GM12878 (cell line): ENCODE data around the gene MTMR4.

Experiments
- EP300 ChIP-seq, 2 experiments: fragments of 150-350 bp in 1 of 2; IDR thresholded peaks; 2 replicates each; pipeline ENCODE4 v1.6.1; 2011 to 2012; ENCODE audit warnings: low read depth in 2 of 2, low read length in 2 of 2, borderline replicate concordance in 1 of 2, improper control_type of control experiment in 1 of 2, inconsistent platforms in 1 of 2; ENCODE audit not compliant: control insufficient read depth in 1 of 2
- EZH2 ChIP-seq: IDR thresholded peaks from 2 replicates; pipeline ENCODE4 v1.6.1; 2012; ENCODE audit warnings: low read depth, mild to moderate bottlenecking, control low read depth, inconsistent platforms, low read length, borderline replicate concordance; ENCODE audit not compliant: control insufficient read depth
- HDAC6 ChIP-seq: fragments of 200-600 bp; sonication (generic); IDR thresholded peaks from one replicate; pipeline ENCODE4 v1.8.0; 2017; ENCODE audit warnings: antibody characterized with exemption; ENCODE audit not compliant: unreplicated experiment
- POLR2A ChIP-seq: IDR thresholded peaks from 2 replicates; pipeline ENCODE4 v1.6.1; 2011; ENCODE audit warnings: low read depth, mild to moderate bottlenecking, low read length
- RELA ChIP-seq: fragments of 450-650 bp; IDR thresholded peaks from 2 replicates; pipeline ENCODE4 v1.8.0; 2014; ENCODE audit warnings: borderline replicate concordance; ENCODE audit not compliant: partially characterized antibody
- TAF1 ChIP-seq: IDR thresholded peaks from 2 replicates; pipeline ENCODE4 v1.6.1; 2011; ENCODE audit warnings: mild to moderate bottlenecking, low read depth, low read length, borderline replicate concordance
- TF ChIP-seq, protein P1 (sequence below): fragments of 450-650 bp; IDR thresholded peaks from 2 replicates; pipeline ENCODE4 v1.6.1; 2017; ENCODE audit warnings: mild to moderate bottlenecking, moderate library complexity
- TF ChIP-seq, protein P2 (sequence below): fragments of 450-650 bp; formaldehyde crosslinking; IDR thresholded peaks from 2 replicates; pipeline ENCODE4 v1.4.0; 2020; ENCODE audit warnings: mild to moderate bottlenecking, moderate library complexity
- TF ChIP-seq, protein P3 (sequence below), 3 experiments: IDR thresholded peaks in 2 of 3; conservative IDR thresholded peaks in 1 of 3; 2 replicates each; pipeline ENCODE4 v1.5.1; 2011; ENCODE audit warnings: low read depth in 3 of 3, low read length in 3 of 3, mild to moderate bottlenecking in 3 of 3, control low read depth in 2 of 3, moderate library complexity in 2 of 3, inconsistent platforms in 1 of 3, mixed read lengths in 1 of 3; ENCODE audit not compliant: control insufficient read depth in 2 of 3, insufficient read depth in 1 of 3; ENCODE audit errors: extremely low read depth in 1 of 3
- TF ChIP-seq, protein P4 (sequence below): IDR thresholded peaks from 2 replicates; pipeline ENCODE4 v1.6.1; 2012; ENCODE audit warnings: mild to moderate bottlenecking, low read depth, low read length
- TF ChIP-seq, protein P5 (sequence below): fragments of 450-650 bp; IDR thresholded peaks from 2 replicates; pipeline ENCODE4 v1.6.1; 2017; ENCODE audit warnings: antibody characterized with exemption, mild to moderate bottlenecking, moderate library complexity
- TF ChIP-seq, protein P6 (sequence below): fragments of 450-650 bp; IDR thresholded peaks from 2 replicates; pipeline ENCODE4 v1.6.1; 2018; ENCODE audit warnings: mild to moderate bottlenecking, low read depth, moderate library complexity; ENCODE audit not compliant: partially characterized antibody

DNA sequence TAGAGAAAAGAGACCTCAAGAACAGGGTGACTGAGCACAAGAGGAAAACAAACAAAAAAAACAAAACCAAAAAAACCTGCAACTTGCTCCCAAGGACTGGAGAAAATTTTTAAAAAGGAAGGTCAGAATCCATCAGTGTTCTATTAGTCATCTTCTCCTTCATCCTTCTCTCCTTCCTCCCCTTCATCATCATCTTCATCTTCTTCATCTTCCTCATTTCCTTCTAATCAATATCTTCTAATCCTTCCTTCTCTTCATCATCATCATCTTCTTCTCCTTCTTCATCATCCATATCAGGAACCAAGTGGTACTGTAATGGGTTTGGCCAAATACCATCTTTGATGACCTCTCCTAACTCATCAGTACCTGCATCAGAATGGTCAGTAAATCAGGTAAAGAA is 38.5 kb downstream of the MTMR4 start:
- no peak for TF ChIP-seq EZH2
- TF ChIP-seq, protein P1, sequence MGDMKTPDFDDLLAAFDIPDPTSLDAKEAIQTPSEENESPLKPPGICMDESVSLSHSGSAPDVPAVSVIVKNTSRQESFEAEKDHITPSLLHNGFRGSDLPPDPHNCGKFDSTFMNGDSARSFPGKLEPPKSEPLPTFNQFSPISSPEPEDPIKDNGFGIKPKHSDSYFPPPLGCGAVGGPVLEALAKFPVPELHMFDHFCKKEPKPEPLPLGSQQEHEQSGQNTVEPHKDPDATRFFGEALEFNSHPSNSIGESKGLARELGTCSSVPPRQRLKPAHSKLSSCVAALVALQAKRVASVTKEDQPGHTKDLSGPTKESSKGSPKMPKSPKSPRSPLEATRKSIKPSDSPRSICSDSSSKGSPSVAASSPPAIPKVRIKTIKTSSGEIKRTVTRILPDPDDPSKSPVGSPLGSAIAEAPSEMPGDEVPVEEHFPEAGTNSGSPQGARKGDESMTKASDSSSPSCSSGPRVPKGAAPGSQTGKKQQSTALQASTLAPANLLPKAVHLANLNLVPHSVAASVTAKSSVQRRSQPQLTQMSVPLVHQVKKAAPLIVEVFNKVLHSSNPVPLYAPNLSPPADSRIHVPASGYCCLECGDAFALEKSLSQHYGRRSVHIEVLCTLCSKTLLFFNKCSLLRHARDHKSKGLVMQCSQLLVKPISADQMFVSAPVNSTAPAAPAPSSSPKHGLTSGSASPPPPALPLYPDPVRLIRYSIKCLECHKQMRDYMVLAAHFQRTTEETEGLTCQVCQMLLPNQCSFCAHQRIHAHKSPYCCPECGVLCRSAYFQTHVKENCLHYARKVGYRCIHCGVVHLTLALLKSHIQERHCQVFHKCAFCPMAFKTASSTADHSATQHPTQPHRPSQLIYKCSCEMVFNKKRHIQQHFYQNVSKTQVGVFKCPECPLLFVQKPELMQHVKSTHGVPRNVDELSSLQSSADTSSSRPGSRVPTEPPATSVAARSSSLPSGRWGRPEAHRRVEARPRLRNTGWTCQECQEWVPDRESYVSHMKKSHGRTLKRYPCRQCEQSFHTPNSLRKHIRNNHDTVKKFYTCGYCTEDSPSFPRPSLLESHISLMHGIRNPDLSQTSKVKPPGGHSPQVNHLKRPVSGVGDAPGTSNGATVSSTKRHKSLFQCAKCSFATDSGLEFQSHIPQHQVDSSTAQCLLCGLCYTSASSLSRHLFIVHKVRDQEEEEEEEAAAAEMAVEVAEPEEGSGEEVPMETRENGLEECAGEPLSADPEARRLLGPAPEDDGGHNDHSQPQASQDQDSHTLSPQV: no peak
- TF ChIP-seq, protein P2, sequence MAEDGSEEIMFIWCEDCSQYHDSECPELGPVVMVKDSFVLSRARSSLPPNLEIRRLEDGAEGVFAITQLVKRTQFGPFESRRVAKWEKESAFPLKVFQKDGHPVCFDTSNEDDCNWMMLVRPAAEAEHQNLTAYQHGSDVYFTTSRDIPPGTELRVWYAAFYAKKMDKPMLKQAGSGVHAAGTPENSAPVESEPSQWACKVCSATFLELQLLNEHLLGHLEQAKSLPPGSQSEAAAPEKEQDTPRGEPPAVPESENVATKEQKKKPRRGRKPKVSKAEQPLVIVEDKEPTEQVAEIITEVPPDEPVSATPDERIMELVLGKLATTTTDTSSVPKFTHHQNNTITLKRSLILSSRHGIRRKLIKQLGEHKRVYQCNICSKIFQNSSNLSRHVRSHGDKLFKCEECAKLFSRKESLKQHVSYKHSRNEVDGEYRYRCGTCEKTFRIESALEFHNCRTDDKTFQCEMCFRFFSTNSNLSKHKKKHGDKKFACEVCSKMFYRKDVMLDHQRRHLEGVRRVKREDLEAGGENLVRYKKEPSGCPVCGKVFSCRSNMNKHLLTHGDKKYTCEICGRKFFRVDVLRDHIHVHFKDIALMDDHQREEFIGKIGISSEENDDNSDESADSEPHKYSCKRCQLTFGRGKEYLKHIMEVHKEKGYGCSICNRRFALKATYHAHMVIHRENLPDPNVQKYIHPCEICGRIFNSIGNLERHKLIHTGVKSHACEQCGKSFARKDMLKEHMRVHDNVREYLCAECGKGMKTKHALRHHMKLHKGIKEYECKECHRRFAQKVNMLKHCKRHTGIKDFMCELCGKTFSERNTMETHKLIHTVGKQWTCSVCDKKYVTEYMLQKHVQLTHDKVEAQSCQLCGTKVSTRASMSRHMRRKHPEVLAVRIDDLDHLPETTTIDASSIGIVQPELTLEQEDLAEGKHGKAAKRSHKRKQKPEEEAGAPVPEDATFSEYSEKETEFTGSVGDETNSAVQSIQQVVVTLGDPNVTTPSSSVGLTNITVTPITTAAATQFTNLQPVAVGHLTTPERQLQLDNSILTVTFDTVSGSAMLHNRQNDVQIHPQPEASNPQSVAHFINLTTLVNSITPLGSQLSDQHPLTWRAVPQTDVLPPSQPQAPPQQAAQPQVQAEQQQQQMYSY (CRISPR knock-in tag): no peak
- no peak for TF ChIP-seq TAF1
- no peak for TF ChIP-seq RELA
- TF ChIP-seq EP300 (IDR thresholded peaks at IDR 0.05; ENCODE audit: borderline replicate concordance in 1 of 2, control insufficient read depth in 1 of 2, low read depth in 2 of 2, low read length in 2 of 2): no peak
- TF ChIP-seq, protein P3, sequence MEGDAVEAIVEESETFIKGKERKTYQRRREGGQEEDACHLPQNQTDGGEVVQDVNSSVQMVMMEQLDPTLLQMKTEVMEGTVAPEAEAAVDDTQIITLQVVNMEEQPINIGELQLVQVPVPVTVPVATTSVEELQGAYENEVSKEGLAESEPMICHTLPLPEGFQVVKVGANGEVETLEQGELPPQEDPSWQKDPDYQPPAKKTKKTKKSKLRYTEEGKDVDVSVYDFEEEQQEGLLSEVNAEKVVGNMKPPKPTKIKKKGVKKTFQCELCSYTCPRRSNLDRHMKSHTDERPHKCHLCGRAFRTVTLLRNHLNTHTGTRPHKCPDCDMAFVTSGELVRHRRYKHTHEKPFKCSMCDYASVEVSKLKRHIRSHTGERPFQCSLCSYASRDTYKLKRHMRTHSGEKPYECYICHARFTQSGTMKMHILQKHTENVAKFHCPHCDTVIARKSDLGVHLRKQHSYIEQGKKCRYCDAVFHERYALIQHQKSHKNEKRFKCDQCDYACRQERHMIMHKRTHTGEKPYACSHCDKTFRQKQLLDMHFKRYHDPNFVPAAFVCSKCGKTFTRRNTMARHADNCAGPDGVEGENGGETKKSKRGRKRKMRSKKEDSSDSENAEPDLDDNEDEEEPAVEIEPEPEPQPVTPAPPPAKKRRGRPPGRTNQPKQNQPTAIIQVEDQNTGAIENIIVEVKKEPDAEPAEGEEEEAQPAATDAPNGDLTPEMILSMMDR (IDR thresholded peaks at IDR 0.05 in 2 of 3, conservative IDR thresholded peaks at IDR 0.05 in 1 of 3; ENCODE audit: control insufficient read depth in 2 of 3, extremely low read depth in 1 of 3, insufficient read depth in 1 of 3, low read depth in 3 of 3, low read length in 3 of 3): no peak
- TF ChIP-seq, protein P4, sequence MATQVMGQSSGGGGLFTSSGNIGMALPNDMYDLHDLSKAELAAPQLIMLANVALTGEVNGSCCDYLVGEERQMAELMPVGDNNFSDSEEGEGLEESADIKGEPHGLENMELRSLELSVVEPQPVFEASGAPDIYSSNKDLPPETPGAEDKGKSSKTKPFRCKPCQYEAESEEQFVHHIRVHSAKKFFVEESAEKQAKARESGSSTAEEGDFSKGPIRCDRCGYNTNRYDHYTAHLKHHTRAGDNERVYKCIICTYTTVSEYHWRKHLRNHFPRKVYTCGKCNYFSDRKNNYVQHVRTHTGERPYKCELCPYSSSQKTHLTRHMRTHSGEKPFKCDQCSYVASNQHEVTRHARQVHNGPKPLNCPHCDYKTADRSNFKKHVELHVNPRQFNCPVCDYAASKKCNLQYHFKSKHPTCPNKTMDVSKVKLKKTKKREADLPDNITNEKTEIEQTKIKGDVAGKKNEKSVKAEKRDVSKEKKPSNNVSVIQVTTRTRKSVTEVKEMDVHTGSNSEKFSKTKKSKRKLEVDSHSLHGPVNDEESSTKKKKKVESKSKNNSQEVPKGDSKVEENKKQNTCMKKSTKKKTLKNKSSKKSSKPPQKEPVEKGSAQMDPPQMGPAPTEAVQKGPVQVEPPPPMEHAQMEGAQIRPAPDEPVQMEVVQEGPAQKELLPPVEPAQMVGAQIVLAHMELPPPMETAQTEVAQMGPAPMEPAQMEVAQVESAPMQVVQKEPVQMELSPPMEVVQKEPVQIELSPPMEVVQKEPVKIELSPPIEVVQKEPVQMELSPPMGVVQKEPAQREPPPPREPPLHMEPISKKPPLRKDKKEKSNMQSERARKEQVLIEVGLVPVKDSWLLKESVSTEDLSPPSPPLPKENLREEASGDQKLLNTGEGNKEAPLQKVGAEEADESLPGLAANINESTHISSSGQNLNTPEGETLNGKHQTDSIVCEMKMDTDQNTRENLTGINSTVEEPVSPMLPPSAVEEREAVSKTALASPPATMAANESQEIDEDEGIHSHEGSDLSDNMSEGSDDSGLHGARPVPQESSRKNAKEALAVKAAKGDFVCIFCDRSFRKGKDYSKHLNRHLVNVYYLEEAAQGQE: no peak
- TF ChIP-seq, protein P5, sequence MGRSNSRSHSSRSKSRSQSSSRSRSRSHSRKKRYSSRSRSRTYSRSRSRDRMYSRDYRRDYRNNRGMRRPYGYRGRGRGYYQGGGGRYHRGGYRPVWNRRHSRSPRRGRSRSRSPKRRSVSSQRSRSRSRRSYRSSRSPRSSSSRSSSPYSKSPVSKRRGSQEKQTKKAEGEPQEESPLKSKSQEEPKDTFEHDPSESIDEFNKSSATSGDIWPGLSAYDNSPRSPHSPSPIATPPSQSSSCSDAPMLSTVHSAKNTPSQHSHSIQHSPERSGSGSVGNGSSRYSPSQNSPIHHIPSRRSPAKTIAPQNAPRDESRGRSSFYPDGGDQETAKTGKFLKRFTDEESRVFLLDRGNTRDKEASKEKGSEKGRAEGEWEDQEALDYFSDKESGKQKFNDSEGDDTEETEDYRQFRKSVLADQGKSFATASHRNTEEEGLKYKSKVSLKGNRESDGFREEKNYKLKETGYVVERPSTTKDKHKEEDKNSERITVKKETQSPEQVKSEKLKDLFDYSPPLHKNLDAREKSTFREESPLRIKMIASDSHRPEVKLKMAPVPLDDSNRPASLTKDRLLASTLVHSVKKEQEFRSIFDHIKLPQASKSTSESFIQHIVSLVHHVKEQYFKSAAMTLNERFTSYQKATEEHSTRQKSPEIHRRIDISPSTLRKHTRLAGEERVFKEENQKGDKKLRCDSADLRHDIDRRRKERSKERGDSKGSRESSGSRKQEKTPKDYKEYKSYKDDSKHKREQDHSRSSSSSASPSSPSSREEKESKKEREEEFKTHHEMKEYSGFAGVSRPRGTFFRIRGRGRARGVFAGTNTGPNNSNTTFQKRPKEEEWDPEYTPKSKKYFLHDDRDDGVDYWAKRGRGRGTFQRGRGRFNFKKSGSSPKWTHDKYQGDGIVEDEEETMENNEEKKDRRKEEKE: no peak
- no peak for TF ChIP-seq HDAC6
- TF ChIP-seq, protein P6, sequence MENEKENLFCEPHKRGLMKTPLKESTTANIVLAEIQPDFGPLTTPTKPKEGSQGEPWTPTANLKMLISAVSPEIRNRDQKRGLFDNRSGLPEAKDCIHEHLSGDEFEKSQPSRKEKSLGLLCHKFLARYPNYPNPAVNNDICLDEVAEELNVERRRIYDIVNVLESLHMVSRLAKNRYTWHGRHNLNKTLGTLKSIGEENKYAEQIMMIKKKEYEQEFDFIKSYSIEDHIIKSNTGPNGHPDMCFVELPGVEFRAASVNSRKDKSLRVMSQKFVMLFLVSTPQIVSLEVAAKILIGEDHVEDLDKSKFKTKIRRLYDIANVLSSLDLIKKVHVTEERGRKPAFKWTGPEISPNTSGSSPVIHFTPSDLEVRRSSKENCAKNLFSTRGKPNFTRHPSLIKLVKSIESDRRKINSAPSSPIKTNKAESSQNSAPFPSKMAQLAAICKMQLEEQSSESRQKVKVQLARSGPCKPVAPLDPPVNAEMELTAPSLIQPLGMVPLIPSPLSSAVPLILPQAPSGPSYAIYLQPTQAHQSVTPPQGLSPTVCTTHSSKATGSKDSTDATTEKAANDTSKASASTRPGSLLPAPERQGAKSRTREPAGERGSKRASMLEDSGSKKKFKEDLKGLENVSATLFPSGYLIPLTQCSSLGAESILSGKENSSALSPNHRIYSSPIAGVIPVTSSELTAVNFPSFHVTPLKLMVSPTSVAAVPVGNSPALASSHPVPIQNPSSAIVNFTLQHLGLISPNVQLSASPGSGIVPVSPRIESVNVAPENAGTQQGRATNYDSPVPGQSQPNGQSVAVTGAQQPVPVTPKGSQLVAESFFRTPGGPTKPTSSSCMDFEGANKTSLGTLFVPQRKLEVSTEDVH: no peak
- TF ChIP-seq POLR2A: no peak
